Activated T-cell treated with anti-CD3 and anti-CD28 coated beads for 48 hours (primary cell): ENCODE results near the gene TSPYL2.

Source experiments
- DNase-seq: peaks from one replicate; pipeline ENCODE4 v3.0.0-alpha.2; 2020; ENCODE audit warnings: low read depth

The TSPYL2 gene

DNA sequence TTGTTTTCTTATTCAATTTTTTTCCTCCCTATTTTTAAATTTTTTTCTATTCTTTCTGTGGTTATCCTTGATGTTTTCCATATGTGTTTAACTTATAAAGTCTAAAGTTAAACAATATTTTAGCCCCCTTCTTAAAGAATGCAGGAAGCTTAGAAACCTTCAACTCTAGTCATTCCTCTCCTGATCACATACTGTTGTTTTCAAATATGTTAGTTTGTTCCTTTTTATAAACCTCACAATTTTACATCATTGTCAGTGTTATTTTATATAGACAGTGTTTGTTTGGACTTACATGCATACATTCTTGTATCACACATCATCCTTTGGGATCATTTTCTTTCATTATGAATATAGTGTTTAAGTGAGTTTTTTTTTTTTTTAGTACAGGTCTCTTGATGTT is 43.3 kb downstream of the TSPYL2 start:
- DNase-seq: no peak

DNA sequence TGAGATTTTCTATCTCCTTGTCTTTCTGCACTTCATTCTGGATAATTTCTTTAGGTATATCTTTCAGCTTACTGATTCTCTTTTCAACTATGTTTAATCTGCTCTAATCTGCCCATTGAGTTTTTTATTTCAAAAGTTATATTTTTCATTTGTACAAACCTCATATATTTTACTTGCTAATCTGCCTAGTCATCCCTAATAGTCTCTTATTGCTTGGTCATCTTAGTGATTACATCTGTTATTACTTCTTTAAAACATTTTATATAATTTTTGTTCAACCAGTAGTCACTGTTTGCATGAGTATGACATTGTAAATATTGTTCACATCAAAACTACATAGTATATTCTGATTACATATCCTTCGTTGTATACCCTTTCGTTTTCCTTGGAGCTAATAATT is 44.2 kb downstream of the TSPYL2 start:
- DNase-seq: no peak

DNA sequence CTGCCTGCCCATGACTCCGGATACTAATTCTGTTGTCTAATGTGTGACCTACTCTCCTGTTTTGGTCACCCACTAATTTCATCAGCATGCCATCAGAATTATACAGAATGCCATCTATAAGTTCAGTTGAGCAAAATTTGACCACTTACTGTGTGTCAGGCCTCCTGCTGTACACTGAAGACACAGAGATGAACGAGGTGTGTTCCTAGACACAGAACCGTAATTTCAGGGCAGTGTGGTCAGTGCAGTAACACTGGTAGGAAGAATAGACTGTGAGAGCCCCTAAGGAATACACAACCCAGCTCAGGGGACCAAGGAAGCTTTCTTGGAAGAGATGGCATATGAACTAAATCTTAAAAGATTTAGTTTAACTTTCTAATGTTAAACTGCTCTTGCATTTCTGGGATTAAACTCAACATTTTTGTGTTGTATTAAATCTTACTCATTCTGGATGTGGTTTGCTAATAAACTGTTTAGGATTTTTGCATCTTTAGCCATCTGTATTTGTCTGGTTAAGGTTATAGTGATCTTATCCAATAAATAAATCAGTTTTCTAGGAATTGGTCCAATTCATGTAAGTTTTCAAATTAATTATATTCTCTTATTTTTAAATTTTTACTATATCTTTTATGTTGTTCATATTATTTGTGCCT is 46.1 kb downstream of the TSPYL2 start:
- no peak for DNase-seq

DNA sequence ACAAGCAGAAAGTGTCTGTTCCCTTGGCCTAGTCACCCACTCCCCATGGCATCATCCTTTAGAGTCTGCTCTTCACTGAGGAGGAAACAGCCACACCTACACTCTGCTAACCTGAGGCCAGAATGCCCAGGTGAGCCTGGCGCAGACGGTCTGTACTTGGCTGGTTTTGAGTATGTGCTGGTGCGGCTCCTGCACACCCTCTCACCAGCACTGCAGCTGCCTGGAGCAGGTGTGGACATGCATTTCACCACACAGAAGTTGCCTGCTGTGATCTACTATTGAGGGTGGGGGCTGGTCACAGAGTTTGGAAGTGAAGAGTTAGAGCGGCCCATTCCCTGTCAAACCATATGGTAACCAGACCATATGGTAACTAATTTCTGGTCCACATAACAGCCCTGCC is 51.2 kb downstream of the TSPYL2 start:
- DNase-seq: no peak

DNA sequence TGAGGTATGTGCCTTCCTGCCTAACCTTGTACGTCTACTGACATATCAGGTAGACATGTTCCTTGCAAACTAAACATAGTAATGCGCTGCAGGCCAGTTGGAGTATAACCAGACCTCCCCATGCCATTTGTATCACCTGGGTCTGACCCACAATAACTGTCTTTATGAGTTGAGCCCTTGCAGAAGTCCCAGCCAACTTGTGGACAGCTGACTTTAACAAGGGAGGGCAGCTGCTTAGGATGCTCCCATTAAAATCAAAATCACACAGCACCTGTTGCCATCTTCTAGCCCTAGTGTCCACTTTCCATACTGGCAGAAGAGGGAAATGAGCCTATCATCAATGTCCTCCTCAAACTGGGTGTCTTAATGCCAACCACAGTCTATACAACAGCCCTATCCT is 53.4 kb downstream of the TSPYL2 start:
- no peak for DNase-seq
